ENCODE data around the gene CRYZL1. TPM values are rescaled to one million over a fixed set of nuclear protein-coding genes. Genes with fewer than 3 reads are reported as not detected.
A peak's percentile ranks its signal among the peaks of the same experiment; 100 is the strongest.

CRYZL1 gene
- total RNA-seq, 1 donor from 2014 or later = 25.6 TPM

GRCh38 chr21:33549848-33550771, 91.4 kb downstream of the CRYZL1 start:
- Mint-ChIP-seq H3K27me3 (ENCODE audit: insufficient read depth) (no peaks in the 10 kb centered on the region), H3K36me3 (ENCODE audit: low read depth) (peaks cover 42% of the 10 kb centered on the region), H3K4me3 (no peak overlapping the region), H3K4me1 (ENCODE audit: low read depth) (peaks cover 23% of the 10 kb centered on the region), H3K27ac (no peak overlapping the region), H3K9me3 (no peaks in the 10 kb centered on the region)
- DNase-seq (ENCODE audit: low spot score) = no peak
- intact Hi-C loops (cut with micrococcal nuclease) = no loop called here

- Mint-ChIP-seq H3K27me3 (ENCODE audit: insufficient read depth) (no peaks in the 10 kb centered on the region), H3K4me3 (no peak overlapping the region), H3K36me3 (ENCODE audit: low read depth) (peaks cover 33% of the 10 kb centered on the region), H3K27ac (no peak overlapping the region), H3K9me3 (no peaks in the 10 kb centered on the region), H3K4me1 (ENCODE audit: low read depth) (peaks cover 31% of the 10 kb centered on the region)
- intact Hi-C loops (cut with micrococcal nuclease) = no loop called here
- no peak for DNase-seq (ENCODE audit: low spot score)
Measured at GRCh38 chr21:33546086-33546485, 95.5 kb downstream of the CRYZL1 start.

DNA sequence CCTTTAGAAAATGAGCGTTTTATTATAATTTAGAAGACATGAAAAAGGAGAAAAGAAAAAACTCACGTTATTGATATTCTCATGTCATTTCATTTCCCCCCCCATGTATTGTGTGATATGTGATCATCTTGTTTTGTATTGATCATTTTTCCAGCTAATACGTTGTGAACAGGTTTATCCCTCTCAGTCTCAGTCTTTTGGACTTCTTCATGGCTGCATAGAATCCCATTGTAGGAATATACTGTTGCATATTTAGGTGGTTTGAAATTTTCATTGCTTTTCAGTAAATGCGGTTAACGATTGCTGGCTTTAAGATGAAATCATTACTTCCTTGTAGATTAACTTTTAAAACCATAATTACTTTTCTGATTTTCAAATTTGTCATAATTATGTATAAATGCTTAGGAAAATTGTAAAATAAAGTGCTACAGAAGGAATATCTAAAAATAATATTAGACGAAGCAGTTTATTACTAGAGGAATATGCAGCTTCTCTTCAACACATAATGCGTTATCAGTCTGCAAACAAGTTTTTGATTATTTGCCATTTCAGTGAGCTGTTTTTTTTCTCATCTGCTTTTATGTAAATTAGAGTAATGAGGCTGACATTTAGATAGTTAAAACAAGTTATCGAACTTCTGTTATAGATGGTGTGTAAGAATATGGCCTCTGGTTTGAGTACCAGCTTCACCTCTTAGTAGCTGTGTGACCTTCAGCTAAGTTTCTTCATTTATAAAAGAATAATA, 96.9 kb downstream of the CRYZL1 start:
- H3K4me1 Mint-ChIP-seq (ENCODE audit: low read depth) = peaks cover 43% of the 10 kb centered on the region
- H3K4me3 Mint-ChIP-seq = peak overlapping the region; percentile 93
- H3K9me3 Mint-ChIP-seq = no peaks in the 10 kb centered on the region
- intact Hi-C loops (cut with micrococcal nuclease) = loop anchor here (2.0 to 5.0 kb wide), 2 partner anchors 20 to 932 kb away; partner anchors contain the start of gene CFAP298
- peak overlapping the region; percentile 99 for H3K27ac Mint-ChIP-seq
- H3K36me3 Mint-ChIP-seq (ENCODE audit: low read depth) = peaks cover 34% of the 10 kb centered on the region
- no peak for DNase-seq (ENCODE audit: low spot score)
- no peaks in the 10 kb centered on the region for H3K27me3 Mint-ChIP-seq (ENCODE audit: insufficient read depth)

- Mint-ChIP-seq H3K9me3 (no peaks in the 10 kb centered on the region), H3K27ac (peak overlapping the region; percentile 99), H3K4me3 (peak overlapping the region; percentile 93), H3K36me3 (ENCODE audit: low read depth) (peaks cover 34% of the 10 kb centered on the region), H3K27me3 (ENCODE audit: insufficient read depth) (no peaks in the 10 kb centered on the region), H3K4me1 (ENCODE audit: low read depth) (peaks cover 43% of the 10 kb centered on the region)
- DNase-seq (ENCODE audit: low spot score) = peak; percentile 70
- intact Hi-C loops (cut with micrococcal nuclease) = loop anchor here (2.0 to 5.0 kb wide), 6 partner anchors 21 to 1265 kb away; partner anchors contain the start of genes CFAP298 and MIS18A
Measured at GRCh38 chr21:33543505-33544129, 97.9 kb downstream of the CRYZL1 start.

DNA sequence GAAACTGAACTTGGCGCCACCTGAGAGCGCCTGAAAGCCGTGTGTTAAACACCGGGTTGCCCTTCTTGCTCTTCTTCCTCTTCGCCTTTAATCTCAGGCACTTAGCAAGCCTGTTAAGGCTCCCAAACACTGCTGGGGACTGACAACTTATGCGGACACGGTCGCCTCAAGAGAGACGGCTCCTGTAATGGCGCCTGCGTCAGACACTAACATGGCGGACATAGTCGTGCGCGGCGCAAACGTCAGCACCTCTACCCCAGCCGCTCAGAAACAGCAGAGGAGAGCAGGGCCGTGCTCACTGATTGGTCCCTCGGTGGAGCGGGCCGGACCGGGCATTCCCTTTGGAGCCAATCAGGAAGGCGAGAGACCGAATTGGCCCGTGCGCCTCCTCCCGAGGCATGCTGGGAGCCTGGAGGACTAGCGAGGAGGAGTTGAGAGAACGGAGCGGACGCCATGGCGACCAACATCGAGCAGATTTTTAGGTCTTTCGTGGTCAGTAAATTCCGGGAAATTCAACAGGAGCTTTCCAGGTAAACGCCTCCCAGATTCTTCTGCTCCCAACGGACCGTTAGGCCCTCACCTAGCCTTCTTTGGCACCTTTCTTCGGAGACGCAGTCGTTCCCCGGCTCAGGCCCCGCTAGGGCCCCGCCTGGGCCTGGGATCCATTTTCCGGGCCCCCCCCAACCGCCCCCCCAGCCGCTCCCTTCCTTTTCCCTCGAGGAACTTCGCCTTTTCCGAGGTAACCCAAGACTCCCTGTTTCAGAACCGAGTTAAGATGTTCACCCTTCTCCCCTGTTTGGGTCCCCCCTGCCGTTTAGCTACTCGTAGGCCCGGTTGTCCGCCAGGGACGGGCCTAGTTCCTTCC, 98.7 kb downstream of the CRYZL1 start, which contains the start of gene SON:
Gene SON, plus strand, starts transcription at position 399 of the 865 bp plus-strand sequence. Its CDS starts 55 bp downstream, at position 454.
- intact Hi-C loops (cut with micrococcal nuclease) = loop anchor here (1.0 to 5.0 kb wide), 10 partner anchors 45 to 1264 kb away; partner anchors contain the start of genes CFAP298, CRYZL1, DNAJC28 and DONSON
- H3K9me3 Mint-ChIP-seq = no peaks in the 10 kb centered on the region
- peaks cover 43% of the 10 kb centered on the region for H3K4me1 Mint-ChIP-seq (ENCODE audit: low read depth)
- DNase-seq (ENCODE audit: low spot score) = peak; percentile 98
- H3K27me3 Mint-ChIP-seq (ENCODE audit: insufficient read depth) = no peaks in the 10 kb centered on the region
- H3K27ac Mint-ChIP-seq = peak within 1 kb of the TSS; percentile 99
- peaks cover 32% of the 10 kb centered on the region for H3K36me3 Mint-ChIP-seq (ENCODE audit: low read depth)
- H3K4me3 Mint-ChIP-seq = peak within 1 kb of the TSS; percentile 93

DNA sequence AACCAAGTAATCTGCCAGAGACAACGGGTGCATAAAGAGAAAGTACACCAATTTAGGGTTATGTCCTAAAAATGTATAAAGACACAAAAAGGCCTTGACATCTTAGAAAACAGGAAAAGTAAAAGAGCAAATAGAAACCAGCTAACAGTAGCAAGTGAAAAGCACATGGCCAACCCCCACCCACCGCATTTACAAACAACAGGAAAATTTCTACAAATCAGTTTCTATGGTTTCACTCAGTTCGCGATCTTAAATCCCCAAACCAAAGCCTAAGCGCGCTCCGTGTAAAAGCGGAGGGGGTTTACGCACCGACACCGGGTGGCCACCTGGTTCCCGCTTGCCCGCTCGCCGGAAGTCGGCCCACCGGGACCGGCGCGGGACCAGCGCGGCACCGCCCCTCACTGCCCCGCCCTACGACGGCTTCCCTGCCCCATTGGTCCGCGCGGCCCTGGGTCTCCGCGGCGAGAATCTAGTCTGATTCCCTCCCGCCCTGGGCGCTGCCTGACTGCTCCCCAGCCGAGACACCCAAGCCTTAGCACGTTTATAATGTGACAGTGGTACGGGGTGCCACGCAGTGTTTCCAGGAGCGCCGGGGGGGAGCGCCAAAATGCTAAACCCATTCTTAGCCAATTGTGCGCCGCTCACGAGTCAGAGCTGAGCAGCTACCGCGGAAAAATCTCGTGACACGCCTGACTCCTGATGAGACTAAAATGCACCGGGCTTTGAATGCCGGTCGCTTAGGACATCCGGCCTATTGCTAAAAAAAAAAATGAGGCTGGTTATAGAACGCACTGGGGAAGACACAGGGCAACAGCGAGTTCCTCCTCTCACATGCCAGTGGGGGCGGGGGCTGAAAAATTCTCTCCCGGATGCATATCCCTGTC, 99.5 kb downstream of the CRYZL1 start, which contains the start of gene GART:
Gene GART, minus strand, starts transcription at position 362 of the 884 bp plus-strand sequence. CDS start 2,802 bp downstream, outside the sequence.
- Mint-ChIP-seq H3K9me3 (peaks cover 5% of the 10 kb centered on the region), H3K4me3 (peak within 1 kb of the TSS; percentile 93), H3K36me3 (ENCODE audit: low read depth) (peaks cover 40% of the 10 kb centered on the region), H3K4me1 (ENCODE audit: low read depth) (peaks cover 50% of the 10 kb centered on the region), H3K27me3 (ENCODE audit: insufficient read depth) (no peaks in the 10 kb centered on the region), H3K27ac (peak within 1 kb of the TSS; percentile 99)
- intact Hi-C loops (cut with micrococcal nuclease) = loop anchor here (1.0 to 5.0 kb wide), 10 partner anchors 46 to 1263 kb away; partner anchors contain the start of genes CFAP298, CRYZL1, DNAJC28 and DONSON
- DNase-seq (ENCODE audit: low spot score) = peak; percentile 80

- peaks cover 52% of the 10 kb centered on the region for H3K4me1 Mint-ChIP-seq (ENCODE audit: low read depth)
- intact Hi-C loops (cut with micrococcal nuclease) = loop anchor here (5.0 kb wide), 1 partner anchor 929 kb away; the partner anchor contains the start of gene CFAP298
Measured at GRCh38 chr21:33541105-33541711, 100.3 kb downstream of the CRYZL1 start.

GRCh38 chr21:33540711-33541104, 100.8 kb downstream of the CRYZL1 start:
- no peak for DNase-seq (ENCODE audit: low spot score)
- H3K4me3 Mint-ChIP-seq = peak overlapping the region; percentile 93
- H3K4me1 Mint-ChIP-seq (ENCODE audit: low read depth) = peaks cover 47% of the 10 kb centered on the region
- peak overlapping the region; percentile 85 for H3K27ac Mint-ChIP-seq
- intact Hi-C loops (cut with micrococcal nuclease) = loop anchor here (5.0 kb wide), 1 partner anchor 928 kb away; the partner anchor contains the start of gene CFAP298
- peaks cover 5% of the 10 kb centered on the region for H3K9me3 Mint-ChIP-seq
- H3K36me3 Mint-ChIP-seq (ENCODE audit: low read depth) = peaks cover 41% of the 10 kb centered on the region
- H3K27me3 Mint-ChIP-seq (ENCODE audit: insufficient read depth) = no peaks in the 10 kb centered on the region

More at GRCh38 chr21:33541105-33541711, 100.3 kb downstream of the CRYZL1 start:
- Mint-ChIP-seq H3K27ac (peak overlapping the region; percentile 99), H3K9me3 (peaks cover 5% of the 10 kb centered on the region), H3K4me3 (peak overlapping the region; percentile 93), H3K36me3 (ENCODE audit: low read depth) (peaks cover 46% of the 10 kb centered on the region), H3K27me3 (ENCODE audit: insufficient read depth) (no peaks in the 10 kb centered on the region)
- DNase-seq (ENCODE audit: low spot score) = no peak

- Mint-ChIP-seq H3K27me3 (ENCODE audit: insufficient read depth) (no peaks in the 10 kb centered on the region), H3K4me1 (ENCODE audit: low read depth) (peaks cover 36% of the 10 kb centered on the region), H3K27ac (no peak overlapping the region), H3K36me3 (ENCODE audit: low read depth) (peaks cover 41% of the 10 kb centered on the region), H3K4me3 (no peak overlapping the region), H3K9me3 (peaks cover 5% of the 10 kb centered on the region)
- DNase-seq (ENCODE audit: low spot score) = no peak
- intact Hi-C loops (cut with micrococcal nuclease) = loop anchor here (5.0 kb wide), 1 partner anchor 927 kb away; the partner anchor contains the start of gene CFAP298
Measured at GRCh38 chr21:33539616-33540015, 101.9 kb downstream of the CRYZL1 start.
